Caco-2 (cell line): Measurements from ENCODE around the gene PDHB. TPM values are rescaled to one million over a fixed set of nuclear protein-coding genes. Genes with fewer than 3 reads are reported as not detected.

Experiments
- BruUV-seq: library from RNA; stranded (reverse); fragments of 400-500 nt; replicated peaks from 2 replicates; lab custom pipeline; 2021; lab: Mats Ljungman, UMichigan
- CTCF ChIA-PET: fragments of 300-600 bp; sonication (Branson Sonifier 250); formaldehyde crosslinking; loops from one replicate; lab custom pipeline; 2022; ENCODE audit warnings: antibody characterized with exemption; lab: Charles Lee
- POLR2A ChIA-PET: fragments of 300-600 bp; sonication (Branson Sonifier 250); formaldehyde crosslinking; loops from one replicate; lab custom pipeline; 2022; ENCODE audit warnings: antibody characterized with exemption; lab: Charles Lee
- DNase-seq, 2 experiments: peaks; one replicate each; pipeline versions ENCODE4 v3.0.0 to v3.0.0-alpha.2; 2020 to 2022
- H3K27me3 ChIP-seq: replicated peaks from 2 replicates; pipeline ENCODE4 v1.6.0; 2011; ENCODE audit warnings: low read length; ENCODE audit not compliant: control insufficient read depth, insufficient read depth
- H3K36me3 ChIP-seq: 2 replicates; pipeline ENCODE4 v1.5.1; 2011; ENCODE audit warnings: low read length; ENCODE audit not compliant: control insufficient read depth, insufficient read depth
- H3K4me1 ChIP-seq: fragments of 250-450 bp; sonication (Bioruptor Pico); 2 replicates; pipeline ENCODE4 v1.5.1; 2020; ENCODE audit warnings: mild to moderate bottlenecking
- H3K4me3 ChIP-seq: 2 replicates; pipeline ENCODE4 v1.5.1; 2011; ENCODE audit warnings: low read depth, mild to moderate bottlenecking, control low read depth, low read length
- H3K9me3 ChIP-seq: fragments of 250-450 bp; sonication (Bioruptor Pico); 2 replicates; pipeline ENCODE4 v1.5.1; 2020; ENCODE audit warnings: mild to moderate bottlenecking, moderate library complexity
- H3K27ac Mint-ChIP-seq: one replicate; pipeline ENCODE4 v1.8.0; 2022; ENCODE audit warnings: mixed read lengths; ENCODE audit not compliant: unreplicated experiment
- H3K27me3 Mint-ChIP-seq: one replicate; pipeline ENCODE4 v1.8.0; 2022; ENCODE audit warnings: mixed read lengths; ENCODE audit not compliant: insufficient read depth, unreplicated experiment
- H3K36me3 Mint-ChIP-seq: one replicate; pipeline ENCODE4 v1.8.0; 2022; ENCODE audit warnings: mild to moderate bottlenecking, mixed read lengths; ENCODE audit not compliant: insufficient read depth, unreplicated experiment
- H3K4me1 Mint-ChIP-seq: one replicate; pipeline ENCODE4 v1.8.0; 2022; ENCODE audit warnings: low read depth, mixed read lengths; ENCODE audit not compliant: unreplicated experiment
- H3K4me3 Mint-ChIP-seq: one replicate; pipeline ENCODE4 v1.8.0; 2022; ENCODE audit warnings: mild to moderate bottlenecking, moderate library complexity, mixed read lengths; ENCODE audit not compliant: unreplicated experiment
- H3K9me3 Mint-ChIP-seq: one replicate; pipeline ENCODE4 v1.8.0; 2022; ENCODE audit warnings: mixed read lengths; ENCODE audit not compliant: unreplicated experiment
- CTCF ChIP-seq, 2 experiments: fragments of 200-600 bp in 1 of 2; IDR thresholded peaks; 1 replicate in 1 of 2; 2 replicates in 1 of 2; pipeline versions ENCODE4 v1.5.1 to v1.8.0; 2011 to 2022; ENCODE audit warnings: antibody characterized with exemption in 1 of 2, control low read depth in 1 of 2, inconsistent platforms in 1 of 2, low read depth in 1 of 2, low read length in 1 of 2, mild to moderate bottlenecking in 1 of 2, moderate library complexity in 1 of 2; ENCODE audit not compliant: insufficient read depth in 1 of 2, severe bottlenecking in 1 of 2, unreplicated experiment in 1 of 2
- intact Hi-C: fragments of 100-400 bp; cut with micrococcal nuclease; formaldehyde crosslinking; loops from one replicate; pipeline ENCODE4 v1.10.0; 2022; ENCODE audit not compliant: unreplicated experiment
- total RNA-seq: library from RNA; stranded (reverse); gene quantifications from 2 replicates; pipeline ENCODE4 v1.2.3, GENCODE V29; 2022

Gene PDHB
- total RNA-seq, 1 experiment from 2014 or later = 89.8 TPM

GRCh38 chr3:58391156-58391865, 42.3 kb downstream of the PDHB start:
- Mint-ChIP-seq H3K4me1 (peaks cover 21% of the 10 kb centered on the region), H3K4me3 (no peak overlapping the region), H3K27me3 (no peaks in the 10 kb centered on the region), H3K36me3 (no peaks in the 10 kb centered on the region), H3K27ac (no peak overlapping the region), H3K9me3 (no peaks in the 10 kb centered on the region)
- Histone ChIP-seq H3K27me3 (no peaks in the 10 kb centered on the region), H3K4me1 (peaks cover 29% of the 10 kb centered on the region), H3K36me3 (no peaks in the 10 kb centered on the region), H3K9me3 (no peaks in the 10 kb centered on the region), H3K4me3 (no peak overlapping the region)
- CTCF ChIA-PET = interaction anchor here (0.7 kb wide), 1 partner anchor 90 kb away, joined by 3 read pairs; no protein-coding TSS in a partner anchor
- no peak for TF ChIP-seq CTCF (IDR thresholded peaks at IDR 0.05; ENCODE audit: insufficient read depth in 1 of 2, low read depth in 1 of 2, low read length in 1 of 2, severe bottlenecking in 1 of 2, unreplicated experiment in 1 of 2)
- POLR2A ChIA-PET = interaction anchor here (0.9 kb wide), 1 partner anchor 78 kb away, joined by 4 read pairs; no protein-coding TSS in a partner anchor
- BruUV-seq = no TSS peak
- intact Hi-C loops = no loop called here
- no peak for DNase-seq

GRCh38 chr3:58388550-58389091, 45.0 kb downstream of the PDHB start:
- Histone ChIP-seq H3K27me3 (no peaks in the 10 kb centered on the region), H3K4me1 (peaks cover 24% of the 10 kb centered on the region), H3K4me3 (no peak overlapping the region), H3K9me3 (no peaks in the 10 kb centered on the region), H3K36me3 (no peaks in the 10 kb centered on the region)
- ChIA-PET CTCF (no interaction called here), POLR2A (interaction anchor here (0.5 kb wide), 1 partner anchor 56 kb away, joined by 7 read pairs; the partner anchor contains the start of gene PXK)
- no peak overlapping the region for H3K27ac Mint-ChIP-seq
- no peak for TF ChIP-seq CTCF (IDR thresholded peaks at IDR 0.05; ENCODE audit: insufficient read depth in 1 of 2, low read depth in 1 of 2, low read length in 1 of 2, severe bottlenecking in 1 of 2, unreplicated experiment in 1 of 2)
- H3K9me3 Mint-ChIP-seq = no peaks in the 10 kb centered on the region
- H3K4me3 Mint-ChIP-seq = no peak overlapping the region
- H3K4me1 Mint-ChIP-seq = peaks cover 21% of the 10 kb centered on the region
- no peaks in the 10 kb centered on the region for H3K27me3 Mint-ChIP-seq
- intact Hi-C loops = no loop called here
- H3K36me3 Mint-ChIP-seq = no peaks in the 10 kb centered on the region
- BruUV-seq = no TSS peak
- no peak for DNase-seq

GRCh38 chr3:58387650-58388546, 45.7 kb downstream of the PDHB start:
- intact Hi-C loops = no loop called here
- peaks cover 21% of the 10 kb centered on the region for H3K4me1 Mint-ChIP-seq
- ChIA-PET POLR2A (no interaction called here), CTCF (no interaction called here)
- H3K9me3 Mint-ChIP-seq = no peaks in the 10 kb centered on the region
- H3K36me3 Mint-ChIP-seq = no peaks in the 10 kb centered on the region
- no peak overlapping the region for H3K27ac Mint-ChIP-seq
- Histone ChIP-seq H3K36me3 (no peaks in the 10 kb centered on the region), H3K4me1 (peaks cover 23% of the 10 kb centered on the region), H3K9me3 (no peaks in the 10 kb centered on the region), H3K4me3 (no peak overlapping the region), H3K27me3 (no peaks in the 10 kb centered on the region)
- H3K4me3 Mint-ChIP-seq = no peak overlapping the region
- H3K27me3 Mint-ChIP-seq = no peaks in the 10 kb centered on the region
- no TSS peak for BruUV-seq
- DNase-seq = no peak
- no peak for TF ChIP-seq CTCF (IDR thresholded peaks at IDR 0.05; ENCODE audit: insufficient read depth in 1 of 2, low read depth in 1 of 2, low read length in 1 of 2, severe bottlenecking in 1 of 2, unreplicated experiment in 1 of 2)
